ENCODE results near the gene ABITRAM. TPM values are rescaled to one million over a fixed set of nuclear protein-coding genes. Genes with fewer than 3 reads are reported as not detected.
A peak's percentile ranks its signal among the peaks of the same experiment; 100 is the strongest.
"Not testable (repeated sequence)": the region's sequence is repeated elsewhere in the genome, so short reads cannot be mapped to it uniquely, and the experiment has no call there.

Gene ABITRAM
- total RNA-seq, result 8.9 TPM

DNA sequence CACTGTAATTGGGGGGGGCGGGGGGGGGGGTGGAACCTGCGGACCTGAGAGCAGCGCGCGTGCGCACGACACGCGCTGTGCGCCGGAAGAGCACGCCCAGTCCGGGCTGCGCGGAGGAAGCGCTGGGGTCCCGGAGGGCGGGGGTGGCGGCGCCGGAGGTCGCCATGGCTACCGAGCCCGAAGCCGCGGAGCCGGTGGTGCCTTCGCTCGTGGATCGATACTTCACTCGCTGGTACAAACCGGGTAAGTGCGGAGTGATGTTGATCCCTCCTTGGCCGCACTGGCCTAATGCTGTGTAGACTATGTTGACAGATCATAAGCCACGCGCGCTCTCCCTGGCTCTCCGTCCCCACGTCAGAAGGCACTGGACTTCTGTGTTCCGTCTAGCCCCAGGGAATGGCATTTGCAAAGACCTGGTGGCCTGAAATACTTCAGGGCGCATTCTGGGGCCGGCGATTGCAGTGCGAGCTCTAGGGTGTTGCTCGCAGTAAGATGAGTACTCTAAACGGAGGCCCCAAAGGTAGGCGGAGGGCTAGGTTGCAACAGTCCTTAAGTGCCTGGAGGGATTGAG lies at the start of gene ABITRAM:
Gene ABITRAM (plus strand): TSS at position 78 of the 571 bp plus-strand sequence. CDS start 87 bp downstream, at position 165.
- DNase-seq, result peak; percentile 82

DNA sequence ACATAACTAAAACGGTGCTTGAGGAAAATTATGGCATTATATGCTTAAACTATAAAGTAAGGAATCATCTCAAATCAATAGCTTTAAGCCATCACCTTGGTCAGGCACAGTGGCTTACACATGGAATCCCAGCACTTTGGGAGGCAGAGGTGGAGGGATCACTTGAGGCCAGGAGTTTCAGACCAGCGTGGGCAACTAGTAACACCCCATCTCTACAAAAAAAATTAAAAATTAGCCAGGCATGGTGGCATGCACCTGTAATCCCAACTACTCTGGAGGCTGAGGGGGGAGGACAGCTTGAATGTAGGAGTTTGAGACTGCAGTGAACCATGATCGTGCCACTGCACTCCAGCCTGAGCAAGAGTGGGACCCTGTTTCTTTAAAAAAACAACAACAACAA lies 49.5 kb upstream of the ABITRAM start:
- no peak for DNase-seq

- no peak for DNase-seq
Observed at GRCh38 chr9:108885643-108886348, 48.4 kb upstream of the ABITRAM start.

- not testable (repeated sequence) for DNase-seq
Observed at GRCh38 chr9:108886594-108887271, 47.5 kb upstream of the ABITRAM start.

DNA sequence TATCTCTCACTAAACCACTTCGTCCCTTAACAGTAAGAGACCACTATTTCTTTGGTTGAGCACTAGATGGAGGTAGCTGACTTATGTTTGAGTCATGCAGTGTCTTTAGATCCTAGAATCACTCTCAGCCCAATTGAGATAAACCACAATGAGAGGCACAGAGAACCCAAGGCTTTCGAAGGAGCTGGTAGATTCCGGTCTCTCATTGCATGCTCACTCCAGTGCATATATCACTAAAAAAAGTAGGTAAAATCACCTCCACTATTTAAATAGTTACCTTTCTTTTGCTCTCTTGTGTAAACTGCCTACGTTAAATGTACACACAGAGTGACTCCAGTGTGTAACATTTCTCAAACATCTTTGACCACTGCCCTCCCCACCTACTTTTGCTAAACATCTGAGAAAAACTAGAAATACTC lies 44.5 kb upstream of the ABITRAM start:
- DNase-seq, result no peak

GRCh38 chr9:108894225-108894997 lies 39.8 kb upstream of the ABITRAM start:
- DNase-seq, result no peak

DNA sequence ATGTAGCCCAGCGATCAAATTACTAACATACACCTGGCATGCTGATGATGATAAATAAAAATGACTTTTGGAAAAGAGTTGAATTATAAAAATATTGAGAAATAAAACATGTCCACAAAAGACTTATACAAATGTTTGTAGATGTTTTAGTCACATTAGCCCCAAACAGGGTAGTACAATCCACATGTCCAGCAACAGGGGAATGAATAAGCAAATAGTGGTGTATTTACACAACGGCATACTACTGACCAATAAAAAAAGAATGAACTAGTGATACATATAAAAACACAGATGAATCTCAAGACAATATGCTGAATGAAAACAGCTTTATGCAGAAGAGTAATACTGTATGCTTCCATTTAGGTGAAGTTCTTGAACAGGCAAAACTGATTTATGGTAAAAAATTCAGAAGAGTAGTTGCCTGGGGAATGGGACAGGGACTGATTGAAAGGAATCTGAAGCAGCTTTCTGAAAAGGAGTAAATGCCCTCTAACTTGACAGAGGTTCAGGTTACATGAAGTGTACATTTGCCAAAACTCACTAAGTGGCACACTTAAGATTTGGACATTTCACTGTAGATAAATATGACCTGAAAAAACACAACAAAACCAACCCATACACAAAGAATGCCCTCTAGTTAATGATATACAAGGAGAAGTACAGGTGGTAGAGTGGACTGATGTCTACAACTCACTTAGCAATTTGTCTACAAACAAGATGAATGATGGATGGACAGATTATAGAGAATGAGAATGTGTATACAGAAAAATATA lies 36.7 kb upstream of the ABITRAM start:
- no peak for DNase-seq

DNA sequence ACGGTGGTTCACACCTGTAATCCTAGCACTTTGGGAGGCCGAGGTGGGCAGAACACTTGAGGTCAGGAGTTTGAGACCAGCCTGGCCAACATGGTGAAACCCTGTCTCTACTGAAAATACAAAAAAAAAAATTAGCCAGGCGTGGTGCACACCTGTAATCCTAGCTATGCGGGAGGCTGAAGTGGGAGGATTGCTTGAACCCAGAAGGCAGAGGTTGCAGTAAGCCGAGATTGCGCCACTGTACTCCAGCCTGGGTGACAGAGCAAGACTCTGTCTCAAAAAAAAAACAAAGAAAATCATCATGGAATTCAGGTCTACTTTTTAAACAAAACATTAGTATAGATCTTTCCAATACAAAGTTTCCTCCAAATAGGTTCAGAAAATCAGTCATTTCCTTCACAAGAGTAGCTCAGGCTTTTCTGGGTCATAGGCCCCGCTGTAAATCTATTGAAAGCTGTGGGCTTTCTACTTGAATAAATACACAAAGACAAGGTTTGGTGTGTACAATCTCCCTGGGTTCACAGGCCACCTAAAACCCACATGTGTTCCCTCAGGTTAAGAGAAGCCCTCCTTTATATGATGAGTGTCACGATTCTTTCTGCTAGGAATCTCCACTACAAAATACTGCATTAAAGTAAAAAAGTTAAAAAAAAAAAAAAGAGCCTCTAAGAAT lies 35.0 kb upstream of the ABITRAM start:
- DNase-seq, result not testable (repeated sequence)

DNA sequence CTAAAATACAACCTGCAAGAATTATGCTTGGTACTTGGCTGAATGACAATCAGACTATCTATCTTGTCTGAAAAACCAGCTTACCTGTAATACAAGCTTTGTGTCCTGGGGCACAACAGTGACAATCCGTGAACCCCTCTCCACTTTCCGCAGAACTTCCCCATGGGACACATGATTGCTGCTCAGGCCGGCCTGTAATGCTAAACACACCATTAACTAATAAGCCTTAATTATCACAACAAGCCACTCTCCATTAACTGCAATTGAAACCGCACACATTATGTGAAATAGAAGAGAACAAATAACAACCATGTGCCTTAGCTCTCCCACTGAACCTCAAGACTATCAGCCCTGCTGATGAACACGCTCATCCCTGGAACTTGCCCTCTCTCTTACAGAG lies 34.0 kb upstream of the ABITRAM start:
- DNase-seq, result no peak

DNA sequence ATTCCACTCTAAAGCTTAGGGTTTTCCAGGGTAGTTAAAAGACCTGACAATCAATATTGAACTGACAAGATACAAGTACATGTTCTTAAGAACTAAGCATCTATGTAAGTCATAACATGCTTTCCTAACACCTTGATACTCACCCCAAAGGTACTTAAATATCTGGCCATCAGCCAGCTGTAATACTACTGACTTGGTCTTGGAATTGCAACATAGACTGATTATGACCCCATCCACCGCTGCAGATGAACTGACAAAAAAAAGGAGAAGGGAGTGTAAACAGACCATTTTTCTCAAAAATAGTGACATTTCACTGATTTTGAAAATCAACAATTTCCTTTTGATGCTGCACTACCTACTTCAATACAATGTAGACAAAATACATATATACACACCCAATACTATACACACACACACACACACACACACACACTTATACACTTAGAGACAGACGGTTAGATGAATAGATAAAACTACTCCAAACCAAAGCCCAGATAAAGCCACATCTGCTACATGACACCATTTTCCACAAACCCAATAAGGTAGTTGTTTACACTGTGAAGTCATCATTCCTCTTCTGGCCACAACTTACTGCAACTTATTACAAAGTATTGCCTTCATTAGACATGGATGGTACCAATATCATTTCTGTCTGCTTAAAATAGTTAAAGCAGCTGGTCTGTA lies 30.6 kb upstream of the ABITRAM start:
- DNase-seq, result no peak

DNA sequence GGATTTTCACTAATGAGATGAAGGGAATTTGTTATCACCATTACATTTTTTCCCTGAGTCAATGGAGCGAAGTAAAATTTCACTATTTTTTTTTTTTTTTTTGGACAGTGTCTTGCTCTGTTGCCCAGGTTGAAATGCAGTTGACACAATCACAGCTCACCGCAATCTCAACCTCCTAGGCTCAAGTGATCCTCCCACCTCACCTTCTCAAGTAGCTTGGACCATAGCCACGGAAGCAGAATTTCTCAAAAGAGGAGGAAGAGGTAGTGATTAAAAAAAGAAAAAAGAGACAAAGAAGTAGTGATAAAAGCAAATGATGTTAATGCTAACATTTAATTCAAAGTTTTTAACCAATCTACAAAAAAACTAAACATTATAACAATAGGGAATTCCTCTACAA lies 30.0 kb upstream of the ABITRAM start:
- DNase-seq, result no peak

- no peak for DNase-seq
Observed at GRCh38 chr9:108905494-108905893, 28.7 kb upstream of the ABITRAM start.

DNA sequence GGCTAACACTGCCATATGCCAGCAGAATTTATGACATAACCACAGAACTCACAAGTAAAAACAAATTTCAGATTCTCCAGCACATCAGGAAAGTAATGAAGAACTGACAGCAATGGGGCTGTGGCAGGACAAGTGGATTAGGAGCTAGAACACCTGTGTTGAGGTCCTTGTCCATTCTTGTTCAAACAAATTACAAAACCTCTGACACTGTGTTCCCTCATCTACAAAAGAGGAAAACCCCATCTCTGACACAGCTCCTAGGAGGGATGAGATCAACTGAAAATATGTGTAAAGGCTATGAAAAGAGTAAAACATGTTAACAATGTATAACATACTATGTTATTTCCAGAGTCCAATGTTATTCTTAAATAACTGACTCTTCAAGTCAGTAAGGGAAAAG lies 23.8 kb upstream of the ABITRAM start:
- no peak for DNase-seq

DNA sequence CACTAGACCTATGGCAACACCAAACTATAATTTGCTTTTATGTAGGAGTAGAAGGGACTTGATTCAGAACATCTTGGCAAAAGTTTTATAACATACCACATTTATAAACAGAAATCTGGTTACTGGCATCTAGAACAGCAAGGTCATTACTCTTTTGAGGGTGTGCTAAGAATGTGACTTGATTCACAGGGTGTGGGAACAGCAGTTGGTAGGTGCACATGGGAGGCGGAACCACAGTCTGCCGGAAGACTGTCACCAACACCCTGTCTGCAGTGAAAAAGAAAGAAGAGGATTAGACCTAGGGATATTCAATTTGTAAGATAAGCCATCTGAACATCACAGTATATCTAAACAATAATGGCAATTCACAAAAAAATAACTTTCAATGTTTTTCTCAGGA lies 23.3 kb upstream of the ABITRAM start:
- no peak for DNase-seq

- no peak for DNase-seq
Observed at GRCh38 chr9:108911820-108912219, 22.4 kb upstream of the ABITRAM start.

- no peak for DNase-seq
Observed at GRCh38 chr9:108913391-108913790, 20.8 kb upstream of the ABITRAM start.

DNA sequence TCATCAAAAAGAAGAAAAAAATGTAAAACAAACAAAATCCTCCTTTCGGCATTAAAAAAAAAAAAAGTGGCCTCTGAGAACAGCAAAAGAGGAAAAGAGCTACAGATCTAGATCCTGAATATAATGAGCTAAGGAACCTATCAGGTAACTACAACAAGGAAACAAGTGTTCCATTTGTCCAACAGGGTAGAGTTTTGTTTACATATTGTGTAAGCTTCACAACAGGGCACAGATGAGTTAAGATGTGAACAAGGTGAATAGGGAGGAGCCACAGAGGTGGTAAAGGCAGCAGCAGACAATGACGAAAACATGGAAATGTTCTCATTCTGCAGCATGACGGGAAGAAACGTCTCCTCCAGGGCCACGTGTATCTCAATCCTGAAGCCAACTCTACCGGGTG lies 14.7 kb upstream of the ABITRAM start:
- DNase-seq, result no peak

GRCh38 chr9:108920401-108920800 lies 13.8 kb upstream of the ABITRAM start:
- not testable (repeated sequence) for DNase-seq

DNA sequence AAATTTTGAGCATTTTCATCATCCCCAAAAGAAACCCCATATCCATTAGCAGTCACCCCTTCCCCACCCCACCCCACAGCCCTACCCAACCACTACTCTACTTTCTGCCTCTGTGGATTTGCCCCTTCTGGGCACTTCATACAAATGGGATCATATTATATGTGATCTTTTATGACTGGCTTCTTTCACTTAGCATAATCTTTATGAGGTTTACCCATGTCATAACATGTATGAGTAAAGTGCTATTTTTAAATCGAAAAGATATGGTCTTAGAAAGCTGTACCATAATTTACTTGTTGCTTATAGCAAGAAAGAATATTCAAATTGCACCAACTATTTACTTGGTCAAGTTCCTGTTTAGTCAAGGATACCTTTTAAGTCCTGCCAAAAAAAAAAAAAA lies 13.0 kb upstream of the ABITRAM start:
- DNase-seq, result no peak

- DNase-seq, result no peak
Observed at GRCh38 chr9:108924466-108924865, 9.7 kb upstream of the ABITRAM start.

DNA sequence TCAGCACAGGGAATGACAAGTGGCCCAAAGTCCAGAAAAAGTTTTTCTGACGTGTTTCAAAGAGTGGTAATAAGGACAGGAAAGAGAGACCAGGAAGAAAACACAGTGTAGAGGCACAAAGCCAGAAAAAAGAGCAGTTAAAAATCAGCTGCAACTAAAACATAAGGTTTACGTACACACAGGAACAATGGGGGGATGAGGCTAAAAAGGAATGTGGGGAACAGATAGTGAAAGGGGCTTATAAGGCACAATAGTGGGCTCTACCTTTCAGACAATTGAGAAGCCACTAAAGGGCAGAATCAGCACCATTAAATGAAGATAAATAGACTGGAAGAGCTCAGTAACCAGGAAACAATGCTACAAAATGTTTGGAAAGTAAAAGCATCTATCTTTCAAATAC lies 5.8 kb upstream of the ABITRAM start:
- no peak for DNase-seq

All from occipital lobe (tissue), 2 donors.